Keratinocyte (primary cell): ENCODE measurements around the gene PREP. TPM values are rescaled to one million over a fixed set of nuclear protein-coding genes. Genes with fewer than 3 reads are reported as not detected.

Experiments
- DNase-seq: peaks from one replicate; pipeline ENCODE4 v3.0.0-alpha.2; 2011; ENCODE audit warnings: low read depth, missing footprints, low spot score
- FAIRE-seq: peaks from 2 replicates; lab custom pipeline; 2011; peaks lifted over from hg19 to GRCh38; lab: Jason Lieb, UNC
- H2AFZ ChIP-seq: 2 replicates; pipeline ENCODE4 v1.6.0; 2012; ENCODE audit warnings: low read length, control low read depth, inconsistent platforms; ENCODE audit not compliant: control insufficient read depth
- H3K27ac ChIP-seq: 2 replicates; pipeline ENCODE4 v1.5.1; 2011; ENCODE audit warnings: low read length; ENCODE audit not compliant: control insufficient read depth, insufficient read depth
- H3K27me3 ChIP-seq: 3 replicates; pipeline ENCODE4 v1.6.0; 2011; ENCODE audit warnings: low read length; ENCODE audit not compliant: control insufficient read depth, insufficient read depth; ENCODE audit errors: extremely low read depth
- H3K36me3 ChIP-seq, 2 experiments: 2 replicates in 1 of 2; 3 replicates in 1 of 2; pipeline ENCODE4 v1.5.1; 2011; ENCODE audit warnings: low read length in 2 of 2, mild to moderate bottlenecking in 1 of 2; ENCODE audit not compliant: control insufficient read depth in 2 of 2, insufficient read depth in 2 of 2; ENCODE audit errors: extremely low read depth in 1 of 2
- H3K4me1 ChIP-seq: 3 replicates; pipeline ENCODE4 v1.5.1; 2011; ENCODE audit warnings: low read length; ENCODE audit not compliant: control insufficient read depth, insufficient read depth; ENCODE audit errors: extremely low read depth
- H3K4me2 ChIP-seq: 3 replicates; pipeline ENCODE4 v1.6.0; 2011; ENCODE audit warnings: low read depth, low read length; ENCODE audit not compliant: control insufficient read depth, insufficient read depth; ENCODE audit errors: extremely low read depth
- H3K4me3 ChIP-seq, 3 experiments: fragments of 200-600 bp in 1 of 3; sonication (generic) in 1 of 3; 2 replicates in 2 of 3; 3 replicates in 1 of 3; pipeline ENCODE4 v1.5.1; 2011 to 2016; ENCODE audit warnings: low read length in 3 of 3, mild to moderate bottlenecking in 3 of 3, control low read depth in 2 of 3, inconsistent platforms in 1 of 3, low read depth in 1 of 3, mixed read lengths in 1 of 3, mixed run types in 1 of 3, moderate library complexity in 1 of 3; ENCODE audit not compliant: control insufficient read depth in 2 of 3, insufficient read depth in 2 of 3; ENCODE audit errors: extremely low read depth in 1 of 3
- H3K79me2 ChIP-seq: 2 replicates; pipeline ENCODE4 v1.6.0; 2012; ENCODE audit warnings: low read length; ENCODE audit not compliant: control insufficient read depth, insufficient read depth
- H3K9ac ChIP-seq: 3 replicates; pipeline ENCODE4 v1.6.0; 2011; ENCODE audit warnings: low read length; ENCODE audit not compliant: control insufficient read depth, insufficient read depth; ENCODE audit errors: extremely low read depth
- H3K9me1 ChIP-seq: 3 replicates; pipeline ENCODE4 v1.6.0; 2011; ENCODE audit warnings: low read length; ENCODE audit not compliant: control insufficient read depth, insufficient read depth; ENCODE audit errors: extremely low read depth
- H3K9me3 ChIP-seq: 2 replicates; pipeline ENCODE4 v1.5.1; 2012; ENCODE audit warnings: low read depth, low read length; ENCODE audit not compliant: control insufficient read depth
- H4K20me1 ChIP-seq: 3 replicates; pipeline ENCODE4 v1.6.0; 2011; ENCODE audit warnings: low read length; ENCODE audit not compliant: control insufficient read depth, insufficient read depth; ENCODE audit errors: extremely low read depth
- EZH2 ChIP-seq: IDR thresholded peaks from one replicate; pipeline ENCODE4 v1.6.1; 2012; ENCODE audit warnings: inconsistent platforms, mild to moderate bottlenecking, low read length, moderate library complexity
- dilution Hi-C: fragments of 300-500 bp; cut with MboI; formaldehyde crosslinking; loops from one replicate; pipeline ENCODE4 v1.7.0; 2020; ENCODE audit warnings: low sequenced_read_pairs; ENCODE audit not compliant: extremely low pct_ligation_motif_present
- polyA plus RNA-seq, 5 experiments: library from polyadenylated mRNA; depleted of rRNA in 3 of 5; stranded (reverse) in 3 of 5; stranded (forward) in 1 of 5; unstranded in 1 of 5; fragments of >200 nt; gene quantifications; 1 replicate in 1 of 5; 2 replicates in 3 of 5; 3 replicates in 1 of 5; pipeline versions ENCODE4 v1.2.1 to v1.2.3, GENCODE V29; 2011 to 2012; ENCODE audit warnings: missing spikeins in 2 of 5, low read depth in 1 of 5, low replicate concordance in 1 of 5
- TF ChIP-seq, protein P1 (sequence below), 3 experiments: IDR thresholded peaks in 1 of 3; conservative IDR thresholded peaks in 1 of 3; optimal IDR thresholded peaks in 1 of 3; 2 replicates in 2 of 3; 3 replicates in 1 of 3; pipeline versions ENCODE3 to v1.5.1; 2011; ENCODE audit warnings: low read length in 3 of 3, mild to moderate bottlenecking in 3 of 3, moderate library complexity in 2 of 3, control low read depth in 1 of 3, inconsistent platforms in 1 of 3; ENCODE audit not compliant: insufficient read depth in 2 of 3; ENCODE audit errors: extremely low read depth in 1 of 3

Gene PREP
- polyA plus RNA-seq, 1 donor (not counting 4 experiments of a cell fraction or from before 2014, with no cell fraction given), result 48.3 TPM

GRCh38 chr6:105348897-105349296 is 54.0 kb downstream of the PREP start:
- no peaks in the 10 kb centered on the region for H3K27me3 ChIP-seq
- peaks cover 15% of the 10 kb centered on the region for H3K4me1 ChIP-seq
- no peak overlapping the region for H3K9ac ChIP-seq
- no peak for DNase-seq
- no peak overlapping the region for H3K4me2 ChIP-seq
- H3K27ac ChIP-seq, result no peak overlapping the region
- FAIRE-seq, result peak; percentile 64
- H4K20me1 ChIP-seq, result no peaks in the 10 kb centered on the region
- H3K9me3 ChIP-seq, result no peaks in the 10 kb centered on the region
- H3K36me3 ChIP-seq, result peaks cover 17 to 23% of the 10 kb centered on the region in 2 experiments
- dilution Hi-C loops, result no loop called here
- no peak overlapping the region for H2AFZ ChIP-seq
- TF ChIP-seq, protein P1, sequence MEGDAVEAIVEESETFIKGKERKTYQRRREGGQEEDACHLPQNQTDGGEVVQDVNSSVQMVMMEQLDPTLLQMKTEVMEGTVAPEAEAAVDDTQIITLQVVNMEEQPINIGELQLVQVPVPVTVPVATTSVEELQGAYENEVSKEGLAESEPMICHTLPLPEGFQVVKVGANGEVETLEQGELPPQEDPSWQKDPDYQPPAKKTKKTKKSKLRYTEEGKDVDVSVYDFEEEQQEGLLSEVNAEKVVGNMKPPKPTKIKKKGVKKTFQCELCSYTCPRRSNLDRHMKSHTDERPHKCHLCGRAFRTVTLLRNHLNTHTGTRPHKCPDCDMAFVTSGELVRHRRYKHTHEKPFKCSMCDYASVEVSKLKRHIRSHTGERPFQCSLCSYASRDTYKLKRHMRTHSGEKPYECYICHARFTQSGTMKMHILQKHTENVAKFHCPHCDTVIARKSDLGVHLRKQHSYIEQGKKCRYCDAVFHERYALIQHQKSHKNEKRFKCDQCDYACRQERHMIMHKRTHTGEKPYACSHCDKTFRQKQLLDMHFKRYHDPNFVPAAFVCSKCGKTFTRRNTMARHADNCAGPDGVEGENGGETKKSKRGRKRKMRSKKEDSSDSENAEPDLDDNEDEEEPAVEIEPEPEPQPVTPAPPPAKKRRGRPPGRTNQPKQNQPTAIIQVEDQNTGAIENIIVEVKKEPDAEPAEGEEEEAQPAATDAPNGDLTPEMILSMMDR (optimal IDR thresholded peaks at IDR 0.05 in 1 of 3, IDR thresholded peaks at IDR 0.05 in 1 of 3, conservative IDR thresholded peaks at IDR 0.05 in 1 of 3; ENCODE audit: extremely low read depth in 1 of 3, insufficient read depth in 2 of 3, low read length in 3 of 3), result no peak
- no peak for TF ChIP-seq EZH2
- no peak overlapping the region for H3K4me3 ChIP-seq
- H3K79me2 ChIP-seq, result peaks cover 3% of the 10 kb centered on the region
- H3K9me1 ChIP-seq, result no peaks in the 10 kb centered on the region

DNA sequence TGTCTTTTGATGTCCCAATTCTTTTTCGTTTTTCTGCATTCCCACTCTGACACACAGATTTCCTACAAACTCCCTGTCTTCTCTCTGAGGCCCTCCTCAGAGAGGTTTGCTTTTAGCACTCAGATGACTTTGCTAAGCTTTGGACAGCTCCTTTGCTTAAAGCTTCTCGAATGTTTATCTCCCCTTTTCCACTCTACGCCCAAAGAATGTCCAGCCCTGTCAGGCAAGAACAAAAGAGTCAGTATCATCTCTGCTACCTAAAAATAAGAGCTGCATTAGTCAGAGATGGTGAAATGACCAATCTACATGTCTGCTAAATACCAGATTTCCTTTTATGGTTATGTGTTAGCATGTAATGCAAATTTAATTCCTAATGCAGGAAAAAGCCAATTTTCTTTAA is 56.8 kb downstream of the PREP start:
- H3K9me1 ChIP-seq, result no peaks in the 10 kb centered on the region
- H3K36me3 ChIP-seq, result peaks cover 9 to 15% of the 10 kb centered on the region in 2 experiments
- H3K9ac ChIP-seq, result no peak overlapping the region
- no peaks in the 10 kb centered on the region for H3K27me3 ChIP-seq
- FAIRE-seq, result no peak
- peaks cover 5% of the 10 kb centered on the region for H3K79me2 ChIP-seq
- peaks cover 15% of the 10 kb centered on the region for H3K4me1 ChIP-seq
- H3K9me3 ChIP-seq, result no peaks in the 10 kb centered on the region
- DNase-seq, result peak; percentile 28
- no peak overlapping the region for H3K4me3 ChIP-seq
- TF ChIP-seq, protein P1 (optimal IDR thresholded peaks at IDR 0.05 in 1 of 3, IDR thresholded peaks at IDR 0.05 in 1 of 3, conservative IDR thresholded peaks at IDR 0.05 in 1 of 3; ENCODE audit: extremely low read depth in 1 of 3, insufficient read depth in 2 of 3, low read length in 3 of 3), result no peak
- TF ChIP-seq EZH2, result no peak
- no peak overlapping the region for H3K4me2 ChIP-seq
- H2AFZ ChIP-seq, result no peak overlapping the region
- no peak overlapping the region for H3K27ac ChIP-seq
- no peaks in the 10 kb centered on the region for H4K20me1 ChIP-seq
- dilution Hi-C loops, result no loop called here
